ENCODE data around the gene ZC3H10.
"Not testable (repeated sequence)": the region's sequence is repeated elsewhere in the genome, so short reads cannot be mapped to it uniquely, and the experiment has no call there.

- not testable (repeated sequence) for TF ChIP-seq CTCF (conservative IDR thresholded peaks at IDR 0.05; ENCODE audit: low read depth, low read length); EZH2phosphoT487 (IDR thresholded peaks at IDR 0.05; ENCODE audit: borderline replicate concordance, low read length); EZH2 (IDR thresholded peaks at IDR 0.05; ENCODE audit: low read length, unreplicated experiment)
These were observed 872 bp upstream of the ZC3H10 start for GRCh38 chr12:56117082-56117706.
